COR-L47 (cell line): Measurements from ENCODE around the gene FOXO6.

Experiments
- DNase-seq: peaks from one replicate; lab custom pipeline; 2025; lab: John Stamatoyannopoulos, UW

Gene FOXO6

DNA sequence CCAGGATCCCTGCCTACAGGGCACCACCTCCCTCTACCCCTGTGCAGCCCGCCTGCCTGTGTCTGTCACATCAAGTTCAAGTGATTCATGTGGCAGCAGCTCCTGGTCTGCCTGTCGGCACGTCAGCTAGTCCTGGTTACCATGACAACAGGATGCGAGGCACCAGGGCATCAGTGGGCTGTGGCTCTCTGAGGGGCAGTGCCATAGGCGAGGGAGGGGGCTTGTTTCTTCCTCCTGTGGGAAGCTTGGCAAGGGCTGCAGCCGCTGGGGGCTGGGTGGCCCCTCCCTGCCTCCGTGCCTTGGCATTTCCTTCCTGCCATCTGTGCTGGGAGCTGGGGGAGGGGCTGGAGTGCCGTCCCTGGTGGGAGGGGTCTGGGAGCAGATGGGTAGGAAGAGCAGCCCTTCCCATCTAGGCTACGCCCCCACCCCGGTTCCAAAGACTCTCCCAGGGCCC, 43.1 kb downstream of the FOXO6 start:
- DNase-seq, result peak; percentile 87

DNA sequence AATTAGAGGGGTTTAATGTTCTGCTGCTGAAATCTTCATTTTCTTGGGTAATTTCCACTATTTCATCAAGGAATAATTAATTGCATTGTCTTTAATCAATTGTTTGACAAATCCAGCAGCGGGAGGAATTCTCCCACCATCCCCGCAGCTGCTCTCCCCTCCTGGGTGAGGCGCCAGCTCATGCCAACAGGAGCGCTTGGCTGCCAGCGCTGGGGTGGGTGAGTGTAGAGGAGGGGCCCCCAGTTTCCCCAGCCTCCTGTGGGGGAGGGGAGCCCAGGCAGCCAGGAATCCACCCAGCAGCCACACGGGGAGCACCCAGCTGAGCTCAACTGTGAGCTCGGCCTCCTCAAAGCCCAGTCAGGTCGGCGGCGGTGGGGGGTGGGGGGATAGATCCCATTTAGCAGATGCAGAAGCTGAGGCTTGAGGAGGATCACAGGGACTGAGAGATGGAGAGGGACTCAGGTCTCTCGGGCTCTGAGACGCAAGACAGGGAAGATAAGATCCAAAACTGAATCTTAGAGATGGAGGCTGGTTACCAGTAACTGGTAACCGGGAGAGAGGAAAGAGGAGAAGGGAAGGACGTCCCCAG, 46.5 kb downstream of the FOXO6 start:
- DNase-seq, result no peak

DNA sequence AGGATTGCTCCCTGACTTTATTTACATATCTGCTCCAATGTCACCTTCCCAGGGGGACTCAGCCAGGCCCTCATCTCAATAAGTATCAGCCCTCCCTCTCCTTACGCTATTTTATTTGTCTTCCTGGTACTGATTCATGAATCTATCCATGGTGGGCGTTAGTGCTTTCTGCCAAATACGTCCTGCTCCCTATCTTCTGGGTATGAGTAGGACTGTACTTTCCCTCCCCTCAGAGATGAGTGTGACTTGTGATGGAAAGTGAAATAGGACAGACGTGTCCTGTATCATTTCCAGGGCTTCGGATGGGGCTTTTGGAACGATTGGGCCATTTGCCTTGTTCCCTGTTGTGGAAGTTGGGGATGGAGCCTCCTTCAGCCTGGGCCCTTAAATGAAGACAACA, 47.5 kb downstream of the FOXO6 start:
- no peak for DNase-seq

DNA sequence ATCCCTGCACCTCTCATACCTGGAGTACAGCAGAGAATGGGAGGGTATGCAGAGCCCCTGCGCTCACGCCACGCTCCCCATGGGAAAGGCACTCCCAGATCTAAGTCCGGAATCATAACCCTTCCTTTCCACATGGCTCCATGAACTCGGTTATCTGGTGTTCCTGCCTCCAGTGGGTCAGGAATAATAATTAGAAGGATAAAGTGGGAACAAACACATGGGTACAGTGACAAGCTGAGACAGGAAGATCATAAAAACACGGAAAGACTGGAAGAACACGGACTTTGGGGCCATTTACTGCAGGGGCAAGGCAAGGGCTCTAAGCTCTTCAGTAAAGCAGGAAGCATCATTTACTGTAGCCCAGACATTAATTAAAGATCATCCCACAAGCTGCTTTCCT, 48.6 kb downstream of the FOXO6 start:
- DNase-seq, result no peak

DNA sequence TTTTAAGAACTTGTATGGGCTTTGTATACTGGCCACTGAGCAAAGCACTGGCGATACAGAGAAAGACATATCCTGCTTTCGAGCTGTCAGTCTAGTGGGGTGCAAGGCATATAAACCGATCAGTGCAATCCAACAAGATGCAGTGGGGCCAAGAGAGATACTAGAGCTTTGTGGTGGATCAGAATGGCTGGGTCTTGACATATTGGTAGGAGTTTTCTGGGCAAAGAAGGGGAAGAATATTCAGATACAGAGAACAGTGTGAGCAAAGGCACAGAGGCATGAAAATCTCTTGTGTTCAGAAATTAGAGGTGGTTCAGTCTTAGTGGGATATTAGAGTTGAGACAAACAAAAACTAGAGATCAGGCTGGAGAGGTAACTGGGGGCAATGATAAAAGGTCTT, 49.2 kb downstream of the FOXO6 start:
- DNase-seq, result no peak

DNA sequence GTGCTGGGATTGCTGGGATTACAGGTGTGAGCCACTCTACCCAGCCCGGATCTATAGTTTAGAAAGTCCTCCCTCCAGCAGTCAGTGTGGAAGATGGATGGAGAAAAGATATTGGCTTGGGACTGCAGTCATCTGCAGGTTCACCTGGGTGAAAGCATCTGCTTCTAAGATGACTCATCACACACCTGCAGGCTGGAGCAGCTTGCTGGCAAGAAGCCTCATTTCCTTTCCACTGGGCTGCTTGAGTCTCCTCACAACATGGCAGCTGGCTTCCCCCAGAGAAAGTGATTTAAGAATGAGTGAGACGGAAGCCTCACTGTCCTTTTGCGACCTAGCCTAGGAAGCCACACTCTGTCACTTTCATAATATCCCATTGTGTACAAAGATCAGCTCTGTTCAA, 50.0 kb downstream of the FOXO6 start:
- peak; percentile 35 for DNase-seq

DNA sequence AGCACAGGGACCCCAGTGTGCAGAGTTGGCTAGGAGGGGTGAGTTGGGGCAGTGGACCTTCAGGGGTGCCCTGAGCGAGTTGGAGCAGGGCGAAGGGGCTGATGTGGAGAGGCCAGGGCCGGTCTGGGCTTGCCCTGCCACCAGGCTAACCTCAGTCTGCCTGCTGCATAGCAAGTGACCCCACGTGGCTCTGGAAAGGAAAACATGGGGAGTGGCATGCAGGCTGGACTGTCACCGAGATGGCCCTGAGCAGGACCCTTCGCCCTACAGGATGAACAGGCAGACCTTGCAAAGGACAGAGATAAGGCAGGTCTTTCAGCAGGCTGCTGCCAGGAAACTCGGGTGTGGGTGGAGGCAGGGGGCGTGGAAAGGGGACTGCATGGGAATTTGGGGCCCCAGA, 51.5 kb downstream of the FOXO6 start:
- no peak for DNase-seq

DNA sequence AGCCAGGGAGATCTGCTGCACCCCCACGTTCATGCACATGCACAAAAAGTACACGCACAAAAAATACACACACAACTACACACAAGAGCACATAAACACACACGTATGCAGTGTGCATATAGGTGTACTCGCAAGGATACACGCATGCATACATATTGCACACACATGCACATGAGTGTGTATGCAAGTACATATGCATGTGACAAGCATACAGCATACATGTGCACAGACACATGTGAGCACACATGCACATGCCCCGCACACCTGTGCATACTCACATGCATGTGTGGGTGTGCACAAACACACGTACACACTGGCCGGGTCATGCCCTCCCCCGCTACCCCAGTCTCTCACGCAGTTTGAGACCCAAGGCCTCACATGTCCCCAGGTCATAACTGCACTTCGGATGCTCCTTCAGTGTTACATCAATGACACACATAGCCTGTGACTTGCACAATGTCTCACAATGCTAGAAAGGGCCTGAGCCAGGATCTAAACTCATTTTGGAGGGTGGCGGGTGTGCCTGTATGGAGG, 52.6 kb downstream of the FOXO6 start:
- DNase-seq, result no peak

DNA sequence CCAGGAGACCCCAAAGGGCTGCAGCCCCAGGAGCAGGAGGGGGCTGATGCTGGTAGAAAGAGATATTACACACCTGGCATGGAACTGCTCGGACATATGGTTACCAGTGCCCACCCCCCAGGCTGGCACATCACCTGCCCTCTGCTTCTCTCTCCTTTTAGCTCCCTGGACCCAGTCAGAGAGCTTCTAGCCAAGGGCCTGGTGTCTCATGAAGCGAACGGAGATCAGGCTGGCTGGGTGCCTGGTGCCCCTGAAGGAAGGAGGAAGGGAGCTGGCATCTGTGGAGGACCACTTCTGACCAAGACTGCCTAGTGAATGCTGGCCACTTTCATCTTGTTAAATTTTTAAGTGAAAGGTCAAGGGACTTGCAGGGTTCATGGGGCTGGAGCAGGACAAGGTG, 53.1 kb downstream of the FOXO6 start:
- DNase-seq, result no peak

DNA sequence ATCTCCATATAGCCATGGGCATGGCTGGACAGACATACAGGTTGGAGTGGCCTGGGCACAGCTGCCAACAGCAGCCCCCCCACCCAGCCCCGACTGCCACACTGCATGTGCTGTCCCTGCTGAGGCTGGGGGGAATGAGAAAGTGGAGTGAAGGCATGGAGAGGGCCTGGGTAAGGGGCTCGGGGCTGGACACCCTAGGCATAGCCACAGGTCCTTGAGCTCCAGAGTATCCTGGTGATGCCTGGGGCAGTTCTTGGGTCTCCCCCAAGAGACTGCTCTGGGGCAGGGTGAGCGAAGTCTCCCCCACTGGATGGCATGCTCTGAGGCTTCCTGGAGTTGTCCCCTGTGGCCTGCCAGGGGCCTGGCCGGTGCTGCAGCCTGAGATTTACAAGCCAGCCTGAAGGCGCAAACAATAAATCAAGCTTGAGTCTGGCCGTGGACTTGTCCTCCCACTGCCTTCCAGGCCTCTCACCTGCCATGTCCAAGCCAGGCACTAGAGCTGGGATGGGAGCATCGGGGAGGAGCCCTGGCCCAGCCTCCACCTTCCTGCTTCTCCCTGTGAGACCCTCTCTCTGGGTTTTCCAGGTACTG, 53.6 kb downstream of the FOXO6 start:
- DNase-seq, result no peak

DNA sequence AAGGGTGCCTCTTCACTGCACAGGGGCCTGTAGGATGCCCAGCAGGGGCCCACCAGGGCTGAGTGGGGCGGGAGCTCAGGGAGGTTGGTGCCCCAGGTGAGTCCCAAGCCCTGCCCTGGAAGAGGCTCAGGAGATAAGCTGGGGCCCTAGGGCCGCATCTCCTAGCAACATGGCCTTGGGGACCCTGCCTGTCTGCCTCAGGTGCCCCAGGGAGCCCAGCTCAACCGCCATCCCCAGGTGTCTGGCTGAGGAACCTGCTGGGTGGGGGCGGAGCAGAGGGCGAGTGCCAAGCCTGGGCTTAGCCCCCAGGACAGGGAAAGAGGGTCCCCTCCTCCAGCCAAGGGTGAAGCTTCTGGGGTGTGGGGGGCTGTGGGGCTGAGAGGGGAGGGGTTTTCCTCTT, 54.8 kb downstream of the FOXO6 start:
- peak; percentile 19 for DNase-seq

DNA sequence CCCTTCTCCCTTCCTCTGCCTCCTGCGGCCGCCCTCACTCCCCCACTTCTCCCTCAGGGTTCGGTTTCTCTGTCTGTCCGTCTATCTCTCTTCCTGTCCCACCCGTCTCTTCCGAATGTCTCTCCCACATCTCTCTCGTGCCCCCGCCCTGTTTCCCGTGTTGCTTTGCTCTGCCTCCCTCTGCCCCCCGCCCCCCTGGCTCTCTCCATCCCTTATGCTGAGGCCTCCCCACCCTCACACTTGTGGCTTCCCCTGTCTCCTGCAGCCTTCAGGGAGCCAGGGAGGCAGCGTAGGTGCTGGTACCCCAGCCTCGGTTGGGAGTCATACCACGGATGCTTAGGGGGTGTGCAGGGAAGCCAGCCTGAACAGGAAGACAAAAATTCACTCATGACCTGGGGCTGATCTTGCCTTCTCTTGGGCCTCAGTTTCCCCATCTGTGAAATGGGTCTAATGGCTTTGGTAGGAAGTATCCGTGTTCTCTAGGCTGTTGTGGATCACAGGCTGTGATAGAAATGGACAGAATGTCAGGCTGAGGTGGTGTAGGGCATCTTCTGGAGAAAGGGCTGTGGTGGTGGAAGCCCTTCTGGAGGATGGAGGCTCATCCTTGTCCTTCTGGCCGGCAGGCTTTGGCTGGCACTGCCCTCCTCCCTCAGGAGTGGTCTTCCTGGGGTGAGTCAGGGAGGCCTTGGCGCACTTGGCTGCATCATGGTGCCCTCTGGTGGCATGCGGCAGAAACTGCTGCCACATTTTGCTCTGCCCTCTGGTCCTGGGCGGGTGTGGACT, 55.5 kb downstream of the FOXO6 start:
- peak; percentile 53 for DNase-seq

DNA sequence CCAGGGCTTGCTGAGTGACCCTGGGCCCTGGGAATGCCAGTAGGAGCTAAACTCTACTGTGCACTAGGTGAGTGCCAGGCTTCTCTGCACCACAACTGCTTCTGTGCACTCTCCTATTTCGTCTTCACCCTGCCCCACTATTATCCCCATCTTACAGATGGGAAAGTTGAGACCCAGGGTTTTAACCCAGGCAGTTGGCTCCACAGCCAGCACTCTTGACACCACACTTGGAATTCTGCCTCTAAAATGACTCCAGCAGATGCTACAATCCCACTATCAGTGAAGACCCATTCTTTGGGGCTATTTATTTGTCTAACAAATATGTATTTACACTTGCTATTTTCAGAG, 56.1 kb downstream of the FOXO6 start:
- DNase-seq, result no peak

DNA sequence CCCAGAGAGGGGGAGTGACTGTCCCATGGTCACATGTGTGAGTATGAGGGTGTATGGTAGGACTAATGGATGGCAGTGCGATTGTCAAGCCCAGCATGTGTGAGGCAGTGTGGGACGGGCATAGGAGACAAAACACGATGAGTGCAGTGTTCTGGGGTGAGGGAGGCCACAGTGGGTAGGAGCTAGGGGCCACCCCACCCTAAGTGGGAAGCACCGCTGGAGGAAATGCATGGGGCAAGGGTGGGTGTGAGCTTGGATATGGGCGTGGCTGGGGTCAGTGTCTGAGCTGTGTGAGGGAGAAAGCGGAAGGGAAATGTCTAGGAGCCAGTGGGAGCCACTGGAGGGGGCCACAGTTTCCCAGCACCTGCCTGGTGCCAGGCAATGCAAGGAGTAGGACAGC, 56.5 kb downstream of the FOXO6 start:
- no peak for DNase-seq

DNA sequence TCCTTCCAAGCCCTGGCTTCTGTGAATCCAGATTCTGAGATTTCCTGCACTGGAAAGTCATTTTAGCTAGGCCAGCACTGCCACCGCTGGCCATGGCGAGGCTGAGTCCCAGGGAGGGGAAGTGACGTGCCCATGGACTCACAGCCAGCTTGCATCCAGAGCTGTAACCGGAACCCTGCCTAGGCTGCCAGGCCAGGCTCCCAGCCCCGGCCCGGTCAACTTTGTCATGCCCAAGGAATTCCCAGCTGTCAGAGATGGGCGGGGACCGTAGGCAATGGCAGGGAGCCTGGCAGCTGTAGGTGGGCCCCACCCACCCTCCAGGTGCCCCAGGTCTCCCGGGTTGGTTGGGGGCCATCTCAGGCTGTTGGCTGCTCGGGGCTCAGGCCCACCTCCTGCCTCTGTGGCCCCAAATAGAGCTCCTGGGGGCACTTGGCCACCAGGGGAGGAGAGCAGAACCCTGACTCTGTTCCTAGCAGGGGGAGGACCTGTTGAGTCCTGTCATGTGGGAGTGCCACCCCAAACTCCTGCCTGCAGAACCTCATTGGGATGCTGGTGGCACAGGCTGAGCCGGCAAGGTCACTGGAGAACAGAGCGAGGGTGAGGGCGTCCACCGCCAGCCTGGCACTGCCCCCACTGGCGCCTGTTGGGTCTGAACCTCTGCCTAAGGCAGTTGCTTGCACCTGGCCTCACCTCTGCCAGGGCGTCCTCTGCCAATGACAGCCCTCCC, 57.8 kb downstream of the FOXO6 start:
- DNase-seq, result peak; percentile 50

DNA sequence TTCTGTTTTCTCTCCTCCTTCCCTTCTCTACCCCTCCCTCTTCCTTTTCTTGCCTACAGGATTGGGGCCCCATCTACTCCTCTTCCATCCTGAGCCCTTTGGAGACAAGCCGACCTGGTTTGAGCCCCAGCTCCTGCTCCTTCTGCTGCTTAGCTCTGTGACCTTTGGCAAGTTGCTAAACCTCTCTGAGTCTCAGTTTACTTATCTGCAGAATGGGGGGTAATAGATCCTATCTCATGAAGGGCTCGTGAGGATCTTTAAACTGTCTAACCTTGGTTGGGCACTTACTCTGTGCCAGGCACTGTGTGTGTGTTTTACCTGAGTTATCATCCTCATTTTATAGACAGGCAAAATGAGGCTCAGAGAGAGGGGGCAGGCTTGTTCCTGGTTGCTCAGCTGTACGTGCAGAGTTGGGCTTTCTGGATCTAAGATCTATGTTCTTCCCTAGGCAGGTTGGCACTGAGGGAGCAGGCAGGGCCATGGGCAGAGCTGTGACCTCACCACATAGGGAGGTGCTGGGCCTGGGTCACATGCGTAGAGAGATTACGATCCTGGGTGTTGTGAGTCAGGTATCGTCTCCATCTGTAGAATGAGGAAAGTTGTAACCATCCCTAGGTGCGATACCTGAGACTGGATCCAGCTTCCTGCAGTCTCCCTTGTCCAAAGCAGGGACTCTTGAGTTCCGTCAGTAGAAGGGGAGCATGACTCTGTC, 58.5 kb downstream of the FOXO6 start:
- no peak for DNase-seq

DNA sequence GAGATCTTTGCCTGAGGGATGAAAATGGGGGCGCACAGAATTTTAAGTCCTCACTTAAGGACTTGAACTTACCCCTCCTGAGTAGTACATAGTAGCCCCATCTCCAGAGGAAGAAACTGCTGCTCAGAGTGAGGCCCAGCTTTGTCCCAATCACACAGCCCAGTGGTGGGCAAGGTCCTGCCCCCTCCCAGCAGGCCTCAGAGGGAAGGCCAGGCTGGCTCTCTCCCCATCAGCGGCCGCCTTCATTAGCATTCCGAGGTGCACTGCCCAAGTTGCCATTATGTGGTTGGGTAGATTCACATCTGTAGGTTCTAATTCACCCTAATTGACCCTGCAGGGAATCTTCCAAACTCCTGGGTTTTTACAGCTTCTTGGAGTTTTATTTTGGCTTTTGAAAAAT, 59.1 kb downstream of the FOXO6 start:
- no peak for DNase-seq

DNA sequence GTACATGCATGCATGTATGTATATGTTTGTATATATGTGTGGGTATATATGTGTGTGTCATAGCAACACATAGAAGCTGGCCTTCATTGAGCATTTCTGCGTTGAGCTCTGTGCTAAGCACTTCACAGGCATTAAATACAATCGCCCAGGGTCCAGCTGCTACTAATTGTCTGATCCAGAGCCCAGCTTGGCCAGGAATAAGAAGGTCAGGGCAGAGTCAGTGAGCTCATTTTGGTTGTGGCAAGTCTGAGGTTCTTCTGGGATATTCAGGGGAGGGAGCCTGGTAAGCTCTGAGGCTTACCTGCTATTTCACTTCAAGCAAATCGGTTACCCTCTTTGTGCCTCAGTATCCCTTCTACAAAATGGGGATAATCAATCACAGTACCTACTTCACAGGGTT, 59.6 kb downstream of the FOXO6 start:
- DNase-seq, result no peak

DNA sequence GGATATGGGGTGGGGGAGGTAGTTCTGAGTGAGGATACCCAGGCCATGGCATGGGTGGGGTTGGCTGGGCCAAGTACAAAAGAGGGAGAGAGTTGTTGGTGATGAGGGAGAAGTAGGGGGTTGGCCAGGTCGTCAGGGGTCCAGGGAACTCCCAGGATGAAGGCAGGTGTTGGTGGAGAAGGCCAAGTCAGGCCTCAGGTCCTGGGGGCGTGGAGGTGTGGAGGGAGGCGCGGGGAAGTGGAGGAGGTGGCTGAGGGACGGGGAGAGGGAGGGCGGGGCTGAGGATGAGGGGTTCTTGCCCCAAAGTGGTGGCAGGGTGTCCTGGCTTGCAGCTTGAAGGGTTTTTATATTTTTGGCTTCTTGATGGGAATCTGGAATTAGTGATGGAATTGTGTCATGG, 61.1 kb downstream of the FOXO6 start:
- no peak for DNase-seq

DNA sequence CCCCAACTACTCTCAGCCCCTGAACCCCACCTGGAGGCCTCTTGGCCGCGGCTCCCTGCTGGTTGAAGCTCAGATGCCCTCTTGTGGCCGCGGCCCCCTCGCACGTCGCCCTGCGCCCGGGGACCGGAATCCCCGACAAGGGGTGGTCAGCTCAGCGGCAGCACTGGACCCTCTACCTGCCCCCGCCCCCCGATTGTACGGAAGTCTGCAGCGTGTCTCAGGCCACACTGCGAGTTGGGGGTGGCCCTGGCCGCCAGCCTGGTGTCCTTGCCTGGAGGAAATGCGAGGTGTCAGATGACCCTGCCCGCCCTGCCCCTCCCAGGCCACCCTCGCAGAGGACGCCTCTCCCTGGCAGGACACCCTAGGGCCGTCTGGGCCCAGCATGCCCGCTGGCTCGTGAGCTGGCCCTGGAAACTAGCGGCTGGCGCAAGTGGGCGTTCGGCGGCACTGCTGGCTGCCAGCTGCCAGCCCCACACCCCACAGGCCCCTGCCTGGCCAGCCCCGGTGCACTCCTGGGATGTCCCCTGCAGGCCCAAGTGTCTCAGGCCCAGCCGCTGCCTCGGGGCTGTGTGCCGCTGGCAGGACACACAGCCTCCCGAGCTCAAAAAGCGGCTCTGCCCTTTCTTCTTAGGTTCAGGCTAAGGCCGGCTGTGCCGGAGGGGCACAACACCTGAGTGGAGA, 62.4 kb downstream of the FOXO6 start:
- DNase-seq, result no peak

DNA sequence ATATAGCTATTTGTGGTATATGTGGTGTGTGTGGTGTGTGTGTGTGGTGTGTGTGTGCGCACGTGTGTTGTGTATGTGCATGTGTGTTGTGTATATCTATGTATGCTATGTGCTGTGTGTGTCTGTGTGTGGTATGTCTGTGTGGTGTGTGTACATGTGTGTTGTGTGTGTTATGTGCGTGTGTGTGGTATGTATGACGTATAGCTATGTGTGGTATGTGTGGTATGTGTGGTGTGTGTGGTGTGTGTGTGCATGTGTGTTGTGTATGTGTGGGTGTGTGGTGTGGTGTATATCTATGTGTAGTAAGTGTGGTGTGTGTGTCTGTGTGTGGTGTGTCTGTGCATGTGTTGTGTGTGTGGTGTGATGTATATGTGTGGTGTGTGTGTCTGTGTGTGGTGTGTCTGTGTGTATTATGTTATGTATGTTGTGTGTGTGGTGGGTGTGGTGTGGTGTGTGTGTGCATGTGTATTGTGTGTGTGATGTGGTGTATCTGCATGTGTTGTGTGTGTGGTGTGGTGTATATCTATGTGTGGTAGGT, 63.4 kb downstream of the FOXO6 start:
- no peak for DNase-seq
